Activated T-helper 2 cell treated with anti-CD3 and anti-CD28 coated beads, Interferon-gamma antibody, Interleukin-2, Interleukin-4, amounts not matched to agents 10 μg/mL and 5 μg/mL and 100 μg/mL, durations not matched to agents 14 hours and 24 hours and 36 hours (primary cell): ENCODE data around the gene CSGALNACT2. TPM values are rescaled to one million over a fixed set of nuclear protein-coding genes. Genes with fewer than 3 reads are reported as not detected.

Experiments
- DNase-seq: peaks from one replicate; pipeline ENCODE4 v3.0.0; 2021; ENCODE audit warnings: low spot score
- H3K27ac Mint-ChIP-seq: one replicate; pipeline ENCODE4 v1.8.0; 2021; ENCODE audit warnings: mixed read lengths
- H3K27me3 Mint-ChIP-seq: one replicate; pipeline ENCODE4 v1.8.0; 2021; ENCODE audit warnings: low read depth, mixed read lengths
- H3K36me3 Mint-ChIP-seq: one replicate; pipeline ENCODE4 v1.8.0; 2021; ENCODE audit warnings: low read depth, mixed read lengths
- H3K4me1 Mint-ChIP-seq: one replicate; pipeline ENCODE4 v1.8.0; 2021; ENCODE audit warnings: low read depth, mixed read lengths
- H3K4me3 Mint-ChIP-seq: one replicate; pipeline ENCODE4 v1.8.0; 2021; ENCODE audit warnings: low read depth, mild to moderate bottlenecking, moderate library complexity, mixed read lengths
- H3K9me3 Mint-ChIP-seq: one replicate; pipeline ENCODE4 v1.8.0; 2021; ENCODE audit warnings: mixed read lengths
- intact Hi-C: fragments of 100-400 bp; cut with micrococcal nuclease; formaldehyde crosslinking; loops from one replicate; pipeline ENCODE4 v1.15.1; 2023
- total RNA-seq: library from RNA; stranded (reverse); gene quantifications from 2 replicates; pipeline ENCODE4 v1.2.3, GENCODE V29; 2022

CSGALNACT2 gene
- total RNA-seq, 1 donor from 2014 or later: 25.2 TPM

- no peak overlapping the region for H3K4me3 Mint-ChIP-seq
- no peaks in the 10 kb centered on the region for H3K36me3 Mint-ChIP-seq
- no peak overlapping the region for H3K27ac Mint-ChIP-seq
- H3K9me3 Mint-ChIP-seq: no peaks in the 10 kb centered on the region
- peaks cover 7% of the 10 kb centered on the region for H3K4me1 Mint-ChIP-seq
- no peaks in the 10 kb centered on the region for H3K27me3 Mint-ChIP-seq
- intact Hi-C loops: no loop called here
- no peak for DNase-seq
Measured at GRCh38 chr10:43206391-43207235, 68.4 kb downstream of the CSGALNACT2 start.

- H3K4me1 Mint-ChIP-seq: peaks cover 4% of the 10 kb centered on the region
- no peaks in the 10 kb centered on the region for H3K36me3 Mint-ChIP-seq
- intact Hi-C loops: no loop called here
- H3K27me3 Mint-ChIP-seq: no peaks in the 10 kb centered on the region
- H3K27ac Mint-ChIP-seq: no peak overlapping the region
- H3K4me3 Mint-ChIP-seq: no peak overlapping the region
- H3K9me3 Mint-ChIP-seq: no peaks in the 10 kb centered on the region
- DNase-seq: no peak
Measured at GRCh38 chr10:43208147-43209073, 70.2 kb downstream of the CSGALNACT2 start.

GRCh38 chr10:43209074-43209455 is 70.8 kb downstream of the CSGALNACT2 start:
- Mint-ChIP-seq H3K4me1 (peaks cover 4% of the 10 kb centered on the region), H3K27ac (no peak overlapping the region), H3K9me3 (no peaks in the 10 kb centered on the region), H3K27me3 (no peaks in the 10 kb centered on the region), H3K4me3 (no peak overlapping the region), H3K36me3 (no peaks in the 10 kb centered on the region)
- no peak for DNase-seq
- intact Hi-C loops: no loop called here

- H3K27me3 Mint-ChIP-seq: no peaks in the 10 kb centered on the region
- peaks cover 4% of the 10 kb centered on the region for H3K4me1 Mint-ChIP-seq
- DNase-seq: no peak
- no peaks in the 10 kb centered on the region for H3K9me3 Mint-ChIP-seq
- H3K4me3 Mint-ChIP-seq: no peak overlapping the region
- intact Hi-C loops: no loop called here
- H3K27ac Mint-ChIP-seq: no peak overlapping the region
- no peaks in the 10 kb centered on the region for H3K36me3 Mint-ChIP-seq
Measured at GRCh38 chr10:43209651-43210141, 71.5 kb downstream of the CSGALNACT2 start.

GRCh38 chr10:43210556-43210955 is 72.3 kb downstream of the CSGALNACT2 start:
- H3K36me3 Mint-ChIP-seq: no peaks in the 10 kb centered on the region
- intact Hi-C loops: no loop called here
- H3K27ac Mint-ChIP-seq: no peak overlapping the region
- no peak overlapping the region for H3K4me3 Mint-ChIP-seq
- H3K9me3 Mint-ChIP-seq: no peaks in the 10 kb centered on the region
- H3K4me1 Mint-ChIP-seq: no peaks in the 10 kb centered on the region
- no peak for DNase-seq
- H3K27me3 Mint-ChIP-seq: no peaks in the 10 kb centered on the region

GRCh38 chr10:43211030-43211429 is 72.8 kb downstream of the CSGALNACT2 start:
- H3K36me3 Mint-ChIP-seq: no peaks in the 10 kb centered on the region
- no peak overlapping the region for H3K27ac Mint-ChIP-seq
- H3K27me3 Mint-ChIP-seq: no peaks in the 10 kb centered on the region
- no peak for DNase-seq
- no peaks in the 10 kb centered on the region for H3K9me3 Mint-ChIP-seq
- intact Hi-C loops: no loop called here
- H3K4me1 Mint-ChIP-seq: no peaks in the 10 kb centered on the region
- H3K4me3 Mint-ChIP-seq: no peak overlapping the region

GRCh38 chr10:43211431-43212042 is 73.3 kb downstream of the CSGALNACT2 start:
- H3K27ac Mint-ChIP-seq: no peak overlapping the region
- H3K4me3 Mint-ChIP-seq: no peak overlapping the region
- H3K4me1 Mint-ChIP-seq: no peaks in the 10 kb centered on the region
- intact Hi-C loops: no loop called here
- H3K9me3 Mint-ChIP-seq: no peaks in the 10 kb centered on the region
- no peaks in the 10 kb centered on the region for H3K27me3 Mint-ChIP-seq
- no peak for DNase-seq
- no peaks in the 10 kb centered on the region for H3K36me3 Mint-ChIP-seq

GRCh38 chr10:43212043-43212721 is 73.9 kb downstream of the CSGALNACT2 start:
- Mint-ChIP-seq H3K27ac (no peak overlapping the region), H3K4me3 (no peak overlapping the region), H3K9me3 (no peaks in the 10 kb centered on the region), H3K36me3 (no peaks in the 10 kb centered on the region), H3K4me1 (no peaks in the 10 kb centered on the region), H3K27me3 (no peaks in the 10 kb centered on the region)
- DNase-seq: no peak
- intact Hi-C loops: no loop called here

GRCh38 chr10:43214071-43214955 is 76.1 kb downstream of the CSGALNACT2 start:
- Mint-ChIP-seq H3K9me3 (no peaks in the 10 kb centered on the region), H3K4me1 (no peaks in the 10 kb centered on the region), H3K27ac (no peak overlapping the region), H3K4me3 (no peak overlapping the region), H3K36me3 (no peaks in the 10 kb centered on the region), H3K27me3 (no peaks in the 10 kb centered on the region)
- DNase-seq: no peak
- intact Hi-C loops: no loop called here

- no peaks in the 10 kb centered on the region for H3K4me1 Mint-ChIP-seq
- no peak for DNase-seq
- no peaks in the 10 kb centered on the region for H3K27me3 Mint-ChIP-seq
- H3K4me3 Mint-ChIP-seq: no peak overlapping the region
- no peak overlapping the region for H3K27ac Mint-ChIP-seq
- intact Hi-C loops: no loop called here
- no peaks in the 10 kb centered on the region for H3K9me3 Mint-ChIP-seq
- H3K36me3 Mint-ChIP-seq: no peaks in the 10 kb centered on the region
Measured at GRCh38 chr10:43214956-43215561, 76.8 kb downstream of the CSGALNACT2 start.

- intact Hi-C loops: no loop called here
- H3K4me3 Mint-ChIP-seq: no peak overlapping the region
- no peak overlapping the region for H3K27ac Mint-ChIP-seq
- no peaks in the 10 kb centered on the region for H3K36me3 Mint-ChIP-seq
- no peaks in the 10 kb centered on the region for H3K27me3 Mint-ChIP-seq
- no peaks in the 10 kb centered on the region for H3K4me1 Mint-ChIP-seq
- no peak for DNase-seq
- no peaks in the 10 kb centered on the region for H3K9me3 Mint-ChIP-seq
Measured at GRCh38 chr10:43215758-43216455, 77.7 kb downstream of the CSGALNACT2 start.
